DOHH2 (cell line): Measurements from ENCODE around the gene HSFX4.
A peak's percentile ranks its signal among the peaks of the same experiment; 100 is the strongest.
"Not testable (repeated sequence)": the region's sequence is repeated elsewhere in the genome, so short reads cannot be mapped to it uniquely, and the experiment has no call there.

Experiments
- H3F3A ChIP-seq: fragments of 200-600 bp; sonication (generic), shearing (Covaris generic); 2 replicates; pipeline ENCODE4 v1.6.0; 2016; ENCODE audit warnings: antibody characterized with exemption, mild to moderate bottlenecking; ENCODE audit not compliant: control insufficient read depth, insufficient read depth
- H3K27ac ChIP-seq: fragments of 200-600 bp; sonication (generic); 2 replicates; pipeline ENCODE4 v1.5.1; 2014; ENCODE audit warnings: low read depth, mild to moderate bottlenecking, low read length, moderate library complexity
- H3K27me3 ChIP-seq: fragments of 200-600 bp; sonication (generic); 2 replicates; pipeline ENCODE4 v1.6.1; 2014; ENCODE audit warnings: mild to moderate bottlenecking, low read length, mixed read lengths; ENCODE audit not compliant: control insufficient read depth
- H3K36me3 ChIP-seq: fragments of 200-600 bp; sonication (generic); 2 replicates; pipeline ENCODE4 v1.6.1; 2014; ENCODE audit warnings: mild to moderate bottlenecking, low read length, moderate library complexity, mixed read lengths; ENCODE audit not compliant: control insufficient read depth
- H3K4me1 ChIP-seq: fragments of 200-600 bp; sonication (generic); 2 replicates; pipeline ENCODE4 v1.6.1; 2014; ENCODE audit warnings: mild to moderate bottlenecking, low read length, mixed read lengths; ENCODE audit not compliant: control insufficient read depth
- H3K4me2 ChIP-seq: fragments of 200-600 bp; sonication (generic); 2 replicates; pipeline ENCODE4 v1.6.0; 2014; ENCODE audit warnings: mild to moderate bottlenecking, low read length, moderate library complexity
- H3K4me3 ChIP-seq: fragments of 200-600 bp; sonication (generic); 2 replicates; pipeline ENCODE4 v1.5.1; 2014; ENCODE audit warnings: mild to moderate bottlenecking, low read length, mixed read lengths
- H3K79me2 ChIP-seq: fragments of 200-600 bp; sonication (generic); 2 replicates; pipeline ENCODE4 v1.6.1; 2014; ENCODE audit warnings: mild to moderate bottlenecking, low read length, mixed read lengths; ENCODE audit not compliant: control insufficient read depth
- H3K9me2 ChIP-seq: fragments of 200-600 bp; sonication (generic); replicated peaks from 2 replicates; pipeline ENCODE4 v1.6.1; 2014; ENCODE audit warnings: mild to moderate bottlenecking, low read length, mixed read lengths; ENCODE audit not compliant: control insufficient read depth
- H3K9me3 ChIP-seq: fragments of 200-600 bp; sonication (generic); 2 replicates; pipeline ENCODE4 v1.6.1; 2014; ENCODE audit warnings: antibody characterized with exemption, low read length, mixed read lengths; ENCODE audit not compliant: control insufficient read depth, insufficient read depth
- H4K20me1 ChIP-seq: fragments of 200-600 bp; sonication (generic); 2 replicates; pipeline ENCODE4 v1.6.0; 2014; ENCODE audit warnings: low read depth, mild to moderate bottlenecking, antibody characterized with exemption, low read length, moderate library complexity; ENCODE audit not compliant: control insufficient read depth, insufficient read depth
- CTCF ChIP-seq: fragments of 200-600 bp; sonication (generic); IDR thresholded peaks from one replicate; pipeline ENCODE4 v1.5.1; 2014; ENCODE audit warnings: antibody characterized with exemption, mild to moderate bottlenecking, low read depth, low read length; ENCODE audit not compliant: poor library complexity, severe bottlenecking
- EZH2phosphoT487 ChIP-seq: fragments of 200-600 bp; sonication (generic); IDR thresholded peaks from 2 replicates; pipeline ENCODE4 v1.6.1; 2017; ENCODE audit warnings: borderline replicate concordance, mild to moderate bottlenecking, antibody characterized with exemption, low read length, moderate library complexity, mixed read lengths

Gene HSFX4

GRCh38 chrX:149939655-149939904 lies 10.2 kb downstream of the HSFX4 start:
- H3K4me2 ChIP-seq = peak overlapping the region; percentile 75
- no peaks in the 10 kb centered on the region for H4K20me1 ChIP-seq
- H3K9me3 ChIP-seq = no peaks in the 10 kb centered on the region
- H3K4me1 ChIP-seq = no peaks in the 10 kb centered on the region; the same call in 1 of the 2 replicates
- TF ChIP-seq CTCF = no peak
- no peak for TF ChIP-seq EZH2phosphoT487
- no peaks in the 10 kb centered on the region for H3K9me2 ChIP-seq
- H3K79me2 ChIP-seq = peaks cover 13% of the 10 kb centered on the region
- no peaks in the 10 kb centered on the region for H3F3A ChIP-seq
- peak overlapping the region; percentile 81 for H3K4me3 ChIP-seq
- H3K27ac ChIP-seq = peak overlapping the region; percentile 70
- 0 out of 2 replicates have a peak, but pooled peaks cover 3% of the 10 kb centered on the region for H3K36me3 ChIP-seq
- no peaks in the 10 kb centered on the region for H3K27me3 ChIP-seq

GRCh38 chrX:149939905-149940673 lies 10.7 kb downstream of the HSFX4 start:
- TF ChIP-seq EZH2phosphoT487 = no peak
- TF ChIP-seq CTCF = no peak
- Histone ChIP-seq H4K20me1 (no peaks in the 10 kb centered on the region), H3K27ac (peak overlapping the region; percentile 70), H3F3A (no peaks in the 10 kb centered on the region), H3K79me2 (peaks cover 13% of the 10 kb centered on the region), H3K4me2 (peak overlapping the region; percentile 75), H3K27me3 (no peaks in the 10 kb centered on the region), H3K36me3 (0 out of 2 replicates have a peak, but pooled peaks cover 3% of the 10 kb centered on the region), H3K4me3 (peak overlapping the region; percentile 81), H3K9me3 (no peaks in the 10 kb centered on the region), H3K4me1 (no peaks in the 10 kb centered on the region; the same call in 1 of the 2 replicates), H3K9me2 (no peaks in the 10 kb centered on the region)

DNA sequence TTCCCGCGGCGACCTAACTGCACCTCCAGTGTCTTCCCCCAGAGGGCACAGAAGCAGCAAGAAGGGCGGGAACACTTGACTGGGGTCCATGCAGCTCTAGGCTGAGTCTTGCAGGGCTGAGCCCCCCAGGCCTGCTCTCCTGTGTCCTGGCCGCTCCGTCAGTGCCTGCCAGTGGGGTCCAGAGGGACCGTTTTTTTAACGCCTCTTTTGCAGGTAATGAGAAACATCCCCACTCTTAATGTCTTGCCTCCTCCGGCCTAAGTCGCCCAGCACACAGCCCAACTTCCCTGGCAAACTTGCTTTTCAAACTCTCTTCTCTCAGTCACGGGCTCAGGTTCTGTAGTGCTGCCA lies 11.3 kb downstream of the HSFX4 start:
- H3K4me3 ChIP-seq = peak overlapping the region; percentile 51; the same call in 1 of the 2 replicates
- H3K4me1 ChIP-seq, H3K27me3 ChIP-seq, H3K9me2 ChIP-seq, H3K9me3 ChIP-seq, H4K20me1 ChIP-seq, H3K36me3 ChIP-seq, H3K27ac ChIP-seq, H3F3A ChIP-seq: not testable (repeated sequence)
- H3K79me2 ChIP-seq = peaks cover 13% of the 10 kb centered on the region
- TF ChIP-seq CTCF = peak; percentile 44
- H3K4me2 ChIP-seq = peak overlapping the region; percentile 48; the same call in 1 of the 2 replicates

- H3K9me3 ChIP-seq, H3K27me3 ChIP-seq, H3K4me2 ChIP-seq, H4K20me1 ChIP-seq, H3K27ac ChIP-seq, H3K4me3 ChIP-seq, H3K36me3 ChIP-seq, H3K79me2 ChIP-seq, H3K9me2 ChIP-seq, H3F3A ChIP-seq, H3K4me1 ChIP-seq: not testable (repeated sequence)
Measured at GRCh38 chrX:149945087-149945670, 15.8 kb downstream of the HSFX4 start.

- H3K4me1 ChIP-seq, H4K20me1 ChIP-seq, H3F3A ChIP-seq, H3K9me3 ChIP-seq, H3K27ac ChIP-seq, H3K79me2 ChIP-seq, H3K36me3 ChIP-seq, H3K27me3 ChIP-seq, H3K9me2 ChIP-seq, H3K4me3 ChIP-seq, H3K4me2 ChIP-seq: not testable (repeated sequence)
Measured at GRCh38 chrX:149945820-149946219, 16.4 kb downstream of the HSFX4 start.

GRCh38 chrX:149946932-149947331 lies 17.6 kb downstream of the HSFX4 start:
- not testable (repeated sequence) for H3K4me1 ChIP-seq, H3K36me3 ChIP-seq, H3K79me2 ChIP-seq, H3K4me2 ChIP-seq, H3F3A ChIP-seq, H3K27me3 ChIP-seq, H3K9me3 ChIP-seq, H3K4me3 ChIP-seq, H3K27ac ChIP-seq, H4K20me1 ChIP-seq, H3K9me2 ChIP-seq
